SK-N-MC (cell line): ENCODE data around the gene FBXO34.

Experiments used
- DNase-seq: peaks from one replicate; pipeline ENCODE4 v3.0.0-alpha.2; 2011; ENCODE audit warnings: low read depth, low spot score
- H3K27ac ChIP-seq: fragments of 200-600 bp; sonication (generic); 2 replicates; pipeline ENCODE4 v1.5.1; 2016; ENCODE audit warnings: mixed run types
- H3K36me3 ChIP-seq: fragments of 200-600 bp; sonication (generic); 2 replicates; pipeline ENCODE4 v1.6.1; 2017; ENCODE audit warnings: antibody characterized with exemption, low read length, mixed read lengths; ENCODE audit not compliant: insufficient read depth
- H3K4me3 ChIP-seq: fragments of 200-600 bp; sonication (generic); 2 replicates; pipeline ENCODE4 v1.5.1; 2016
- H3K9ac ChIP-seq: fragments of 200-600 bp; sonication (generic); 2 replicates; pipeline ENCODE4 v1.8.0; 2017; ENCODE audit warnings: mixed run types, mixed read lengths; ENCODE audit not compliant: insufficient read length
- H3K9me3 ChIP-seq: fragments of 200-600 bp; sonication (generic); 2 replicates; pipeline ENCODE4 v1.6.1; 2017; ENCODE audit warnings: low read depth, mild to moderate bottlenecking, antibody characterized with exemption, low read length, moderate library complexity, mixed read lengths
- EZH2 ChIP-seq: fragments of 200-600 bp; sonication (generic); IDR thresholded peaks from one replicate; pipeline ENCODE4 v1.6.1; 2017; ENCODE audit warnings: antibody characterized with exemption
- FOXP2 ChIP-seq: optimal IDR thresholded peaks from 2 replicates; pipeline ENCODE3; 2011; ENCODE audit warnings: mild to moderate bottlenecking, moderate library complexity; ENCODE audit not compliant: insufficient read depth; ENCODE audit errors: extremely low read length, control extremely low read depth
- POLR2AphosphoS5 ChIP-seq: IDR thresholded peaks from 2 replicates; pipeline ENCODE4 v1.6.1; 2012; ENCODE audit warnings: mild to moderate bottlenecking, low read depth, low read length, borderline replicate concordance

The FBXO34 gene

GRCh38 chr14:55401751-55402150, 130.5 kb downstream of the FBXO34 start:
- no peak for DNase-seq
- Histone ChIP-seq H3K9ac (no peak overlapping the region), H3K9me3 (no peaks in the 10 kb centered on the region), H3K27ac (no peak overlapping the region), H3K36me3 (no peaks in the 10 kb centered on the region), H3K4me3 (no peak overlapping the region)
- no peak for TF ChIP-seq FOXP2
- TF ChIP-seq EZH2: no peak
- no peak for TF ChIP-seq POLR2AphosphoS5
